Mesothelial cell of epicardium (in vitro differentiated cells): Measurements from ENCODE around the gene NGEF. TPM values are rescaled to one million over a fixed set of nuclear protein-coding genes. Genes with fewer than 3 reads are reported as not detected.

Experiments used
- DNase-seq, 2 experiments: peaks; one replicate each; pipeline ENCODE4 v3.0.0; 2021; ENCODE audit warnings: low spot score in 2 of 2; ENCODE audit not compliant: unreplicated experiment in 2 of 2
- H3K27ac Mint-ChIP-seq: 2 replicates; pipeline ENCODE4 v1.8.0; 2021; ENCODE audit warnings: mixed read lengths
- H3K27me3 Mint-ChIP-seq: 2 replicates; pipeline ENCODE4 v1.8.0; 2021; ENCODE audit warnings: low read depth, mixed read lengths
- H3K36me3 Mint-ChIP-seq: 2 replicates; pipeline ENCODE4 v1.8.0; 2021; ENCODE audit warnings: mixed read lengths
- H3K4me1 Mint-ChIP-seq: 2 replicates; pipeline ENCODE4 v1.8.0; 2021; ENCODE audit warnings: mixed read lengths
- H3K4me3 Mint-ChIP-seq: 2 replicates; pipeline ENCODE4 v1.8.0; 2021; ENCODE audit warnings: mild to moderate bottlenecking, moderate library complexity, mixed read lengths
- H3K9me3 Mint-ChIP-seq: 2 replicates; pipeline ENCODE4 v1.8.0; 2021; ENCODE audit warnings: mixed read lengths
- total RNA-seq: library from RNA; stranded (reverse); gene quantifications from 3 replicates; pipeline ENCODE4 v1.2.1, GENCODE V29; 2021
- TF ChIP-seq, protein P1 (sequence below): fragments of 200-600 bp; sonication (generic); IDR thresholded peaks from one replicate; pipeline ENCODE4 v1.5.0; 2021; ENCODE audit warnings: antibody characterized with exemption; ENCODE audit not compliant: unreplicated experiment

NGEF gene
- total RNA-seq, 1 donor from 2014 or later = 0.51 TPM

GRCh38 chr2:233059797-233060500, 46.9 kb upstream of the NGEF start, which contains the start of gene INPP5D:
TSS of gene INPP5D (plus strand) at chr2:233060342. CDS start at chr2:233060479, 137 bp downstream.
- Mint-ChIP-seq H3K36me3 (no peaks in the 10 kb centered on the region), H3K27ac (no peak within 1 kb of the TSS), H3K27me3 (peaks cover under 1% of the 10 kb centered on the region), H3K9me3 (no peaks in the 10 kb centered on the region), H3K4me1 (no peaks in the 10 kb centered on the region), H3K4me3 (no peak within 1 kb of the TSS)
- no peak for DNase-seq
- TF ChIP-seq, protein P1, sequence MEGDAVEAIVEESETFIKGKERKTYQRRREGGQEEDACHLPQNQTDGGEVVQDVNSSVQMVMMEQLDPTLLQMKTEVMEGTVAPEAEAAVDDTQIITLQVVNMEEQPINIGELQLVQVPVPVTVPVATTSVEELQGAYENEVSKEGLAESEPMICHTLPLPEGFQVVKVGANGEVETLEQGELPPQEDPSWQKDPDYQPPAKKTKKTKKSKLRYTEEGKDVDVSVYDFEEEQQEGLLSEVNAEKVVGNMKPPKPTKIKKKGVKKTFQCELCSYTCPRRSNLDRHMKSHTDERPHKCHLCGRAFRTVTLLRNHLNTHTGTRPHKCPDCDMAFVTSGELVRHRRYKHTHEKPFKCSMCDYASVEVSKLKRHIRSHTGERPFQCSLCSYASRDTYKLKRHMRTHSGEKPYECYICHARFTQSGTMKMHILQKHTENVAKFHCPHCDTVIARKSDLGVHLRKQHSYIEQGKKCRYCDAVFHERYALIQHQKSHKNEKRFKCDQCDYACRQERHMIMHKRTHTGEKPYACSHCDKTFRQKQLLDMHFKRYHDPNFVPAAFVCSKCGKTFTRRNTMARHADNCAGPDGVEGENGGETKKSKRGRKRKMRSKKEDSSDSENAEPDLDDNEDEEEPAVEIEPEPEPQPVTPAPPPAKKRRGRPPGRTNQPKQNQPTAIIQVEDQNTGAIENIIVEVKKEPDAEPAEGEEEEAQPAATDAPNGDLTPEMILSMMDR = no peak

- Mint-ChIP-seq H3K27ac (no peak overlapping the region), H3K4me1 (peaks cover 2% of the 10 kb centered on the region), H3K4me3 (no peak overlapping the region), H3K36me3 (no peaks in the 10 kb centered on the region), H3K27me3 (peaks cover 5% of the 10 kb centered on the region), H3K9me3 (no peaks in the 10 kb centered on the region)
- DNase-seq = no peak
- TF ChIP-seq, protein P1 = no peak
These were observed 46.4 kb upstream of the NGEF start for GRCh38 chr2:233059547-233059796.

- TF ChIP-seq, protein P1 = no peak
- H3K9me3 Mint-ChIP-seq = no peaks in the 10 kb centered on the region
- no peak overlapping the region for H3K27ac Mint-ChIP-seq
- peaks cover 3% of the 10 kb centered on the region for H3K4me1 Mint-ChIP-seq
- H3K36me3 Mint-ChIP-seq = no peaks in the 10 kb centered on the region
- no peak overlapping the region for H3K4me3 Mint-ChIP-seq
- DNase-seq = no peak
- H3K27me3 Mint-ChIP-seq = peaks cover 10% of the 10 kb centered on the region
These were observed 45.9 kb upstream of the NGEF start for GRCh38 chr2:233058717-233059546.

- Mint-ChIP-seq H3K4me1 (peaks cover 3% of the 10 kb centered on the region), H3K4me3 (no peak overlapping the region), H3K27ac (no peak overlapping the region), H3K36me3 (no peaks in the 10 kb centered on the region), H3K9me3 (no peaks in the 10 kb centered on the region), H3K27me3 (peaks cover 24% of the 10 kb centered on the region)
- DNase-seq = no peak
- TF ChIP-seq, protein P1 = no peak
These were observed 44.0 kb upstream of the NGEF start for GRCh38 chr2:233056961-233057605.

DNA sequence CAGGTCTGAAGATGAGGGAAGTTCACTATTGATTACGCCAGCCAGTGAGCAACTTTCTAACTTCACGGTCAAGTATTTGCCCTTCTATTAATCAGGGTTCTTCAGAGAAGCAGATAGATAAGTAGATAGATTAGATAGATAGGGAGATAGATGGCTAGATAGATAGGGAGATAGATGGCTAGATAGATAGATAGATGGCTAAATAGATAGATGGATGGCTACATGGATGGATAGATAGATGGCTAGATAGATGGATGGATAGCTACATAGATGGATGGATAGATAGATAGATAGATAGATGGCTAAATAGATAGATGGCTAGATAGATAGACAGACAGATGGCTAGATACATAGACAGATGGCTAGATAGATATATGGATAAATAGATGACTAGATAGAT, 42.3 kb upstream of the NGEF start:
- Mint-ChIP-seq H3K36me3 (no peaks in the 10 kb centered on the region), H3K27ac (no peak overlapping the region), H3K27me3 (peaks cover 40% of the 10 kb centered on the region), H3K9me3 (no peaks in the 10 kb centered on the region), H3K4me3 (no peak overlapping the region), H3K4me1 (peaks cover 14% of the 10 kb centered on the region)
- TF ChIP-seq, protein P1 = no peak
- no peak for DNase-seq
